Upper lobe of left lung (tissue), 6 donors: ENCODE data around the gene ZSCAN1. TPM values are rescaled to one million over a fixed set of nuclear protein-coding genes. Genes with fewer than 3 reads are reported as not detected.
A peak's percentile ranks its signal among the peaks of the same experiment; 100 is the strongest.

Experiments used
- ATAC-seq, 2 donors: fragments of 200-7000 bp; cut with Tn5 transposase; one replicate each; pipeline ENCODE4 v1.9.1; 2022; ENCODE audit warnings: mild to moderate bottlenecking in 2 of 2, moderate library complexity in 2 of 2; ENCODE audit not compliant: low FRiP score in 2 of 2
- DNase-seq, 2 donors: peaks; one replicate each; pipeline ENCODE4 v3.0.0-alpha.2; 2019 to 2020
- H3K27ac ChIP-seq, 4 donors: fragments of 200-600 bp; sonication (generic); one replicate each; pipeline ENCODE4 v1.5.1; 2016 to 2019
- H3K27me3 ChIP-seq, 4 donors: fragments of 200-600 bp; sonication (generic); one replicate each; pipeline ENCODE4 v1.5.1; 2017 to 2019
- H3K36me3 ChIP-seq, 4 donors: fragments of 200-600 bp; sonication (generic); one replicate each; pipeline ENCODE4 v1.5.1; 2016 to 2019
- H3K4me1 ChIP-seq, 4 donors: fragments of 200-600 bp; sonication (generic); one replicate each; pipeline ENCODE4 v1.5.1; 2018 to 2019
- H3K4me3 ChIP-seq, 4 donors: fragments of 200-600 bp; sonication (generic); one replicate each; pipeline ENCODE4 v1.5.1; 2017 to 2019; ENCODE audit warnings: mild to moderate bottlenecking in 2 of 4, moderate library complexity in 1 of 4
- H3K9me3 ChIP-seq, 4 donors: fragments of 200-600 bp; sonication (generic); one replicate each; pipeline ENCODE4 v1.5.1; 2018 to 2019
- EP300 ChIP-seq, 4 donors: sonication (generic); formaldehyde crosslinking; IDR thresholded peaks; one replicate each; pipeline ENCODE4 v1.5.1; 2017; ENCODE audit warnings: antibody characterized with exemption in 4 of 4, control low read depth in 2 of 4
- POLR2A ChIP-seq, 4 donors: fragments of 450-650 bp; IDR thresholded peaks; one replicate each; pipeline ENCODE4 v1.5.1; 2016 to 2017; ENCODE audit warnings: antibody characterized with exemption in 4 of 4, mild to moderate bottlenecking in 2 of 4
- POLR2AphosphoS5 ChIP-seq, 2 donors: sonication (generic); formaldehyde crosslinking; IDR thresholded peaks; one replicate each; pipeline ENCODE4 v1.5.1; 2017; ENCODE audit warnings: antibody characterized with exemption in 2 of 2
- WGBS, 2 donors: methylation state at CpG; one replicate each; pipeline ENCODE4 v1.1.5; 2017 to 2018; 5-methylcytosine and 5-hydroxymethylcytosine counted together
- total RNA-seq, 6 donors: library from RNA; depleted of rRNA in 4 of 6; stranded (reverse); fragments of >200 nt in 4 of 6; gene quantifications; one replicate each; pipeline versions ENCODE4 v1.1.0 to v1.2.1, GENCODE V29; 2016 to 2021
- TF ChIP-seq, protein P1 (sequence below), 6 experiments: fragments of 450-650 bp in 4 of 6; fragments of 200-600 bp in 2 of 6; sonication (generic) in 2 of 6; IDR thresholded peaks; one replicate each; pipeline ENCODE4 v1.5.1; 2016 to 2019; ENCODE audit warnings: antibody characterized with exemption in 6 of 6
- donor health status: DM: no; HTN: no; CAD: no; lungs with moderate emphysema.
- donor health status: DM: no; HTN: yes; CAD: no; lungs with severe emphysema.

The ZSCAN1 gene
- total RNA-seq, 6 donors from 2014 or later: 0.61 to 2.1 (median 1.4) TPM; not detected in 3

- Histone ChIP-seq H3K9me3 (peaks cover 36 to 88% (median 79%) of the 10 kb centered on the region in 4 donors), H3K4me3 (peak overlapping the region in 2 of 4 donors; percentile 25 to 56), H3K4me1 (peaks cover 0 to 8% (median 1%) of the 10 kb centered on the region in 4 donors), H3K27ac (peak overlapping the region; percentile 44 to 67 (median 59)), H3K27me3 (no peaks in the 10 kb centered on the region), H3K36me3 (peaks cover 4 to 22% (median 17%) of the 10 kb centered on the region in 4 donors)
- TF ChIP-seq POLR2AphosphoS5 (IDR thresholded peaks at IDR 0.05): no peak
- no peak for TF ChIP-seq POLR2A (IDR thresholded peaks at IDR 0.05)
- TF ChIP-seq, protein P1, sequence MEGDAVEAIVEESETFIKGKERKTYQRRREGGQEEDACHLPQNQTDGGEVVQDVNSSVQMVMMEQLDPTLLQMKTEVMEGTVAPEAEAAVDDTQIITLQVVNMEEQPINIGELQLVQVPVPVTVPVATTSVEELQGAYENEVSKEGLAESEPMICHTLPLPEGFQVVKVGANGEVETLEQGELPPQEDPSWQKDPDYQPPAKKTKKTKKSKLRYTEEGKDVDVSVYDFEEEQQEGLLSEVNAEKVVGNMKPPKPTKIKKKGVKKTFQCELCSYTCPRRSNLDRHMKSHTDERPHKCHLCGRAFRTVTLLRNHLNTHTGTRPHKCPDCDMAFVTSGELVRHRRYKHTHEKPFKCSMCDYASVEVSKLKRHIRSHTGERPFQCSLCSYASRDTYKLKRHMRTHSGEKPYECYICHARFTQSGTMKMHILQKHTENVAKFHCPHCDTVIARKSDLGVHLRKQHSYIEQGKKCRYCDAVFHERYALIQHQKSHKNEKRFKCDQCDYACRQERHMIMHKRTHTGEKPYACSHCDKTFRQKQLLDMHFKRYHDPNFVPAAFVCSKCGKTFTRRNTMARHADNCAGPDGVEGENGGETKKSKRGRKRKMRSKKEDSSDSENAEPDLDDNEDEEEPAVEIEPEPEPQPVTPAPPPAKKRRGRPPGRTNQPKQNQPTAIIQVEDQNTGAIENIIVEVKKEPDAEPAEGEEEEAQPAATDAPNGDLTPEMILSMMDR (IDR thresholded peaks at IDR 0.05): no peak
- TF ChIP-seq EP300 (IDR thresholded peaks at IDR 0.05): no peak
- 14 to 28% methylated on average over 11 to 27 of the region's 41 CpGs for WGBS, 2 donors
- DNase-seq (peak; percentile 53 to 93), ATAC-seq (peak; percentile 42 to 81)
Measured at GRCh38 chr19:58009666-58010301, 24.0 kb upstream of the ZSCAN1 start.

GRCh38 chr19:58010507-58010906 is 23.3 kb upstream of the ZSCAN1 start:
- Histone ChIP-seq H3K4me3 (peak overlapping the region in 1 of 4 donors; percentile 56), H3K4me1 (peaks cover 0 to 8% (median 1%) of the 10 kb centered on the region in 4 donors), H3K27ac (no peak overlapping the region), H3K9me3 (peaks cover 36 to 85% (median 73%) of the 10 kb centered on the region in 4 donors), H3K36me3 (peaks cover 2 to 16% (median 10%) of the 10 kb centered on the region in 4 donors), H3K27me3 (no peaks in the 10 kb centered on the region)
- WGBS, 2 donors: 51 to 90% methylated on average over 21 of the region's 22 CpGs
- DNase-seq (peak in 1 of 2 donors; percentile 58), ATAC-seq (no peak)
- no peak for TF ChIP-seq EP300 (IDR thresholded peaks at IDR 0.05)
- TF ChIP-seq, protein P1 (IDR thresholded peaks at IDR 0.05): no peak
- no peak for TF ChIP-seq POLR2AphosphoS5 (IDR thresholded peaks at IDR 0.05)
- TF ChIP-seq POLR2A (IDR thresholded peaks at IDR 0.05): no peak

GRCh38 chr19:58014141-58014540 is 19.7 kb upstream of the ZSCAN1 start:
- DNase-seq: no peak
- TF ChIP-seq POLR2AphosphoS5 (IDR thresholded peaks at IDR 0.05) (no peak), POLR2A (IDR thresholded peaks at IDR 0.05) (no peak)
- Histone ChIP-seq H3K36me3 (no peaks in the 10 kb centered on the region), H3K4me1 (peaks cover 0 to 7% (median 1%) of the 10 kb centered on the region in 4 donors), H3K9me3 (peaks cover 11 to 59% (median 41%) of the 10 kb centered on the region in 4 donors), H3K4me3 (no peak overlapping the region), H3K27me3 (no peaks in the 10 kb centered on the region), H3K27ac (no peak overlapping the region)
- 51 to 56% methylated on average over 5 of the region's 5 CpGs for WGBS, 2 donors
- no peak for ATAC-seq

GRCh38 chr19:58020129-58020528 is 13.7 kb upstream of the ZSCAN1 start:
- Histone ChIP-seq H3K9me3 (peaks cover 0 to 28% (median 9%) of the 10 kb centered on the region in 4 donors), H3K36me3 (no peaks in the 10 kb centered on the region), H3K27me3 (no peaks in the 10 kb centered on the region), H3K4me3 (no peak overlapping the region), H3K4me1 (no peaks in the 10 kb centered on the region), H3K27ac (no peak overlapping the region)
- no peak for TF ChIP-seq EP300 (IDR thresholded peaks at IDR 0.05)
- TF ChIP-seq POLR2AphosphoS5 (IDR thresholded peaks at IDR 0.05): no peak
- TF ChIP-seq, protein P1 (IDR thresholded peaks at IDR 0.05): no peak
- no peak for TF ChIP-seq POLR2A (IDR thresholded peaks at IDR 0.05)
- 67 to 77% methylated on average over 3 to 7 of the region's 7 CpGs for WGBS, 2 donors
- ATAC-seq: no peak
- DNase-seq: no peak

DNA sequence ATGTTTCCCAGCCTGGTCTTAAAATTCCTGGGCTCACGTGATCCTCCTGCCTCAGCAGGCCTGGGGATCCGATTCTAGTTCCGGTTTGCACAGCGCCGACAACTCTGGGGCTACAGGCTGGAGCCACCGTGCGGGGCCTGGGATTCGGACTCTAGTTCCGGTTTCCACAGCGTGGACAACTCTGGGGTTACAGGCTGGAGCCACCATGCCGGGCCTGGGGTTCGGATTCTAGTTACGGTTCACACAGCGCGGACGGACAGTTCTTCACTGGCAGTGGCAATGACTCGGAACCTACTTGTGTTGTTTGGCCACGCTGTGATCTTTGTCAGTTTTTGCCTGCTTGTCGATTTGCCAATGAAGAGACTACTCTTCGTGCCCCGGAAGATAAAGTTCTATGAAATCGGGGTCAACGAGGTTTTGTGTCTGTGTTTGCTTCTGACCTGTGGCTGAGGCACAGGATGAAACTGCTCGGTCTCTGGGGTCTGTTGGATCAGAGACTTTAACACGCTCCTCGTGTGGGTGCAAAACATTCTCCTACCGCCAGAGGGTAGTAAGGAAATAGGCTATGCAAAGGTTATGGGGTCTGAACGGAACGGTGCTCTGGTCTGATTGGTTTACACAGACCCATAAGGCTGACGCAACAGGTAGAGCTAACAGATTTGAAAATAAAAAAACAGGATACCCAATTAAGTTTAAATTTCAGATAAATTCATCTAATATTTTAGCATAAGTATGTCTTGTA is 12.1 kb upstream of the ZSCAN1 start:
- peak; percentile 27 to 49 for DNase-seq
- H3K27ac ChIP-seq: no peak overlapping the region
- peaks cover 0 to 23% (median 8%) of the 10 kb centered on the region in 4 donors for H3K9me3 ChIP-seq
- H3K36me3 ChIP-seq: no peaks in the 10 kb centered on the region
- ATAC-seq: peak; percentile 65 to 83
- no peak for TF ChIP-seq POLR2A (IDR thresholded peaks at IDR 0.05)
- no peak for TF ChIP-seq POLR2AphosphoS5 (IDR thresholded peaks at IDR 0.05)
- TF ChIP-seq, protein P1 (IDR thresholded peaks at IDR 0.05): peak; percentile 58 to 79 (median 64)
- TF ChIP-seq EP300 (IDR thresholded peaks at IDR 0.05): no peak
- H3K4me1 ChIP-seq: no peaks in the 10 kb centered on the region
- 36 to 58% methylated on average over 22 to 30 of the region's 30 CpGs for WGBS, 2 donors
- no peaks in the 10 kb centered on the region for H3K27me3 ChIP-seq
- H3K4me3 ChIP-seq: no peak overlapping the region
